SW 1271 (cell line): ENCODE results near the gene CCM2.

Source experiments
- DNase-seq, 2 experiments: peaks; one replicate each; lab custom pipeline; 2025; lab: John Stamatoyannopoulos, UW

The CCM2 gene

GRCh38 chr7:44969049-44969700 is 30.8 kb upstream of the CCM2 start:
- no peak for DNase-seq

- DNase-seq = no peak
These were observed 30.1 kb upstream of the CCM2 start for GRCh38 chr7:44969701-44970522.

GRCh38 chr7:44970523-44971051 is 29.4 kb upstream of the CCM2 start:
- no peak for DNase-seq

DNA sequence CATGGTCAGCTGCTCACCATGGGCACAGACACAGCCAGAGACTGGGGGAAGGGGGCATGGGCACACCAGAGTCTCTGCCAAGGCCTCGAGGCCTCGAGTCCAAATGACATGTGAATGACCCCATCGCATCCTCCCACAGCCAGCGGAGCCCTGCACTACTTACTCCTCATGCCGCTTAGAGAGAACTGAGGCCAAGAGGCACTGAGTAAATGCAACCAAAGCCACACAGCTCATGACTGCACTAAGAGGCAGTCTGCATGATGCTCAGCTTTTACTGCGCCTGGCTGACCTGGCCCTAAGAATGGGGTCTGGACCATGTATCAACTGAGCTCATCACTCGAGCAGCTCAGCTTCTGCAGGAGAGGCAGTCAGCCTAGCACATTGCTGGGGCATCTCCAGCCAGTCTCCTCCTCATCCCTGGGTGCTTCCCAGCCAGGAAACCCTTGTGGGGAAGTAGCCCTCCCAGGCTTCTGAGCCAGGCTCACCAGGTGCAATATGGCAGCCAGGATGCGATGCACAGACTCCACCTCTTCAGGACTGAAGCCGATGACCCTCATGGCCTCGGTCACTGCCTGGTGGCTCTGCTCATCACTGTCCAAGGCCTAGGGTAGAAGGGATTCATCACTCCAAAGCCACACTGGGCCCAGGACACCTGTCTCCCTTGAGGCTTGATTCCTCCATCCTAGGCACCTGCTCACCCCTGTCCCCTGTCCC is 28.7 kb upstream of the CCM2 start:
- DNase-seq = no peak

DNA sequence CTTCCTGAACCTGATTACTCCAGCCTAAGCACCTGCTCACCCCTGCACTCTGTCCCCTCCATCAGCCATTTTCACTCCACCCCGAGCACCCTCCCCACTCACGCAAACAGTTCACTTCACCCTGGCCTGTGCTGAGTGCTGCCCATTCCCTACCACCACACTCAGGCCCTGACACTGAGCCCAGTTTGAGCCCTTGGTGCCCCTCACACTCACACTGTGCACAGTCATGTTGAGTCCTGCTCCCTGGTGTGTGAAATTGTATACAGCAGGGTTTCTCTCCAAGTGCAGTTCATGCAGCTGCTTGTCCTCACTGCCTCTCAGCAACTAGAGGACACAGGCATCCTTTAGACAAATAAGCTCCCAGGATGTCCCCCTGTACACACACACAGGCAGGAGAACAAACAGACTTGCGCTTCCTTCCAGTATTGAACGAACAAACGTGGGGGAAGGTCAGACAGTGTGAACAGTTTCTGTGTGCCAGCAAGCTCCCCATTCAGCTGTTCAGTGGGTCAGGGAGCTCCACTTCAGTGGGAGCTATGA is 28.0 kb upstream of the CCM2 start:
- DNase-seq = no peak

DNA sequence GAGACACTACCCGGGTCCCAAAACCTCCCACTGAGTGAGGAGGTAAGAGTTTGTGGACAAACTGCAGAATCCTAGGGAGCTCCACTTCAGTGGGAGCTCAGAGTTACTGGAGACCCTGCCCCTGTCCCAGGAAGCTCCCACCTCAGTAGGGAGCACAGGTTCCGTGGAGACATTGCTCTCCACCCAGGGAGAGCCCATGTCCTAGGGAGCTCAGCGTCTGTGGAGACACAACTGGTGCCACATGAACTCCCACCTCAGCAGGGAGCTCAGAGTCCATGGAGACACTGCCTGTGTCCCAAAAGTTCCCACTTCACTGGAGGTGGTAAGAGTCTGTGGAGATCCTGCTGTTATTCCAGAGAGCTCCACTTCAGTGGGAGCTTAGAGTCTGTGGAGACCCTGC is 27.4 kb upstream of the CCM2 start:
- DNase-seq = no peak

DNA sequence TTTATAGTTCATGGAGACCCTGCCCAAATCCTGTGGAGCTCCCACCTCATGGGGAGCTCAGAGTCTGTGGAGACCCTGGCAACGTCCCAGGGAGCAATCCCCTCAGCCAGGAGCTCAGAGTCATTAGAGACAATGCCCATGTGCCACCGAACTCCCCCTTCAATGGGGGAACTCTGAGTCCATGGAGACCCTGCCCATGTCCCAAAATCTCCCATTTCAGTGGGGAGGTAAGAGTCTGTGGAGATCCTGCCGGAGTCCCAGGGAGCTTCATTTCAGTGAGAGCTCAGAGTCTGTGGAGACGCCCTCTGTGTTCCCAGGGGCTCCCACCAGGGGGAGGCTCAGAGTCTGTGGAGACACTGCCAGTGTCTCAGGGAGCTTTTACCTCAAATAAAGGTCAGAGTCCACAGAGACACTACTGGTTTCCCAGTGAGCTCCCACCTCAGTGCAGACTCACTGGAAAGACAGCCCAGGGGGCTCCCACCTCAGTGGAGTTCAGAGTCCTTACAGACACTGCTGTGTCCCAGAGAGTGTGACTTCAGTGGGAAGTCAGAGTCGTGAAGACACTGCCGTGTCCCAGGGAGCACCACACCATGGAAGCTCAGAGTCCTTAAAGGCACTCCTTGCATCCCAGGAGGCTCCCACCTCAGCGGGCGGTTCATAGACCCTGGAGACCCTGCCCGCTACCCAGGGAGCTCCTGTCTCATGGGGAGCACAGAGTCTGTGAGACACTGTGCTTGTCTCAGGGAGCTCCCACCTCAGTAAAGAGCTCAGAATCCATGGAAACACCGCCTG is 26.2 kb upstream of the CCM2 start:
- DNase-seq = no peak

DNA sequence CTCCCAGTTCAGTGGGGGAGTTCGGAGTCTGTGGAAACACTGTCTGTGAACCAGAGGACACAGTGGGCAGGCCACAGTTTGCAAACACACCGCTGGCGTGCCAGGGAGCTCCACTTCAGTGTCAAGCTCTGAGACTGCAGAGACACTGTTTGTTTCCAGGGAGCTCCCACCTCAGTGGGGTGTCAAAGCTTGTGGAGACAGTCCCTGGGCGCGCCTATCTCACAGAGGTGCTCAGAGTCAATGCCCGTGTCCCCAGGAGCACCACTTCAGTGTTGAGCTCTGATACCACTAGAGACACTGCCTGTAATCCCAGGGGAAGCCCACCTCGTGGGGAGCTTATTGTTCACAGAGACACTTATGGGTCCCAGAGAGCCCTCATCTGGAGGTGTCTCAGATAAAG is 25.5 kb upstream of the CCM2 start:
- DNase-seq = no peak

- no peak for DNase-seq
These were observed 24.5 kb upstream of the CCM2 start for GRCh38 chr7:44975331-44976039.

DNA sequence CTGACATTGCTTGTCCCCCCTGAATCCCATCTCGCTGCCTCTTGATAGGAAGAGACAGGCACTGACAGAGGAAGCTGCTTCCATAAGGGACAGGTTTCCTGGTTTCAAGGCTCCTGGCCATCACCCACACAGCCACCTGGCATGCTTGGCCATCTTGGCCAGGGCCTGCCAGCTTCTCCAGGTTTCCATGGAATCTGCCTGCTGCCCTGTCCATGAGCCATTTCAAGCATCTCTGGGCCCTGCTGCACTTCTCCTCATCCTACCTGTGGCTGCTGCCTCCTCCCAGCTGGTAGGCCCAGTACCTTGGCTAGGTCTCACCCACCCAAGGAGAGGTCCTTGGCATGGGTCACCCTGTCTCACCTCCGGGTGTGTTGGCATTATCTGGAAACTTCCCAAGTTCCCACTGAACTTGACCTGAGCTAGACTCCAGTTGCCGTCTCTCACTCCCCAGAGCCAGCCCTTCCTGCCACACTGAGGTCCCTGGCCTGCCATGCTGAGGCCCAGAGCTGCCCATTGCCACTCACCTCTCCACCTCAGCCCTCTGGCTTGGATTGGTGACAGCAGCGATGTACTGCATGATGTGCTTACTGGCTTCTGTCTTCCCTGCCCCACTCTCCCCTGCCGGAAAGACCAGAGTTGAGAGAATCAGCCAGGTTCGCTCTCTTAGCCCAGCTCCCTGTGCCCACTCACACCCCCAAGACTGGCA is 23.8 kb upstream of the CCM2 start:
- DNase-seq = no peak

DNA sequence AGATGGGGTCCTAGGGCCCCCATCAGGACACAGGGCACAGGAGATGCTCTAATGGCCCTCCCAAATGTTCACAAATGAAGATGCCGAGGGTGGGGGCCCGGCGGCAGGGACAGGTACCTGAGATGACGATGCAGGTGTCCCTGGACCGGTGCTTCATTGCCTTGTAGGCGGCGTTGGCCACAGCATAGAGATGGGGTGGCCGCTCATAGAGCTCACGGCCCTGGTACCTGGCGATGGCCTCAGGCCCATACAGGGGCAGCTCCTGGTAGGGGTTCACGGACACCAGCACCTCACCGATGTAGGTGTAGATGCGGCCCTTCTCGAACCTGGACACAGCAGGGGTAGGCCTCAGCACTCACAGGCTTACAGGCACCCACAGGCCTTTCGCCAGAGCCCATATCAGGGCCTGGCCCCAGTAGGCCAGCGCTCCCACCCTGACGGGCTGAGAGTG is 23.2 kb upstream of the CCM2 start:
- no peak for DNase-seq

GRCh38 chr7:44977304-44977958 is 22.6 kb upstream of the CCM2 start:
- DNase-seq = no peak

DNA sequence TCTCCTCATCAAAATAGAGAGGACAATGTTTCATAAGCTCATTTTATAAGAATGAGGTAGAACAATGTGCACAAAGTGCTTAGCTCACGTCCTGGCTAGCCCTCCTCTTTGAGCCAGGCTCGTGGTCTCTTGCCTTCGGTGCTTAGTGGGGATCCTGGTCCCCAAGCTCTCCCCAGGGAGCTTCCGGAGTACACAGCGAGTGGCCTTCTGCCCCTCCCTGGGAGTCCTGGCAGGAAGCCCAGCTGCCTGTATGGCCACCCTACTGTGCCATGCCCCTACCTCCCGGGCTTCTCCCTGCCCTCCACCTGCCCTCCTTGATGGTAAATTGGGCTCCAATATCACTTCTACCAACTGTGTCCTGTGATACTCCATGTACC is 22.1 kb upstream of the CCM2 start:
- no peak for DNase-seq

DNA sequence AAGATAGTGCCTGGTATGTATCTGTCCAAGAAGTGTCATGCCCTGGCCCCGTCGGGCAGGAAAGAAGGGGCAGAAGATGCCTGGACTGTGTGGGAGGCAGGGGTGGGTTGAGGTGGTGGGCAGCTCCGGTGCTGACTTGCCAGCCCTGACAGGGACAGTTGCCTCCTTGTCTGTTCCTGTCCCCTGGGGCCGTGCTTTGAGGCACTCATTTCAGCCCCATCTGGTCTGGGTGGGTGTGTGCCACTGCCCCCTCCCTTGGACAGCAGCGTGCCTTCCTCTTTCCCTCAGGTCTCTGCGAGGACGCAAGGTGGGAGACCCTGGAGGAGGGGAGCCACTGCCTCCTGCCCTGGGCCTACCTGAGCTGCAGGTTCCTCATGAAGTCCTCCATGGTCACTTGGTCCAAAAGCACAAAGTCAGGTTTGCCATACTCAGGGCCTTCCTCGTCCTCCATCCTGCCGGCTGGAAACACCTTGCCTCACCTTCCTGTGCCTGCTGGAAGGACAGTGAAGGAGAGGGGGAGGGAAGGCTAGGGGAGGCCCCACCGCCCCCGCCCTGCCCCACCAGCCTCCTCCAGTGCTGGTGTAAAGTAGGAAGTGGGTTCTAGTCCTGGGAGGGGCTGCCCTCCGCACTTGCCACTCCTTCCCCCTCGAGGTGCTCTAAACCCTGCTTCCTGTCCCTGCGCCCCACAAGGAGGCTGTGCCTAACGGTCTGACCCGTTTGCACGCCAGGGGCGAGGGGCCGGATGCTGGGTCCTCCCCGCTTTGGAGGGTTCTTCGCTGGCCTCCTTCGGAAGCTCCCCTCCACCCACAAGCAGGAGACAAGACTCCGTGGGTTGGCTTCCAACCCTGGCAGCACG is 21.3 kb upstream of the CCM2 start, which contains the start of gene MYO1G:
TSS of gene MYO1G (minus strand) at position 505 of the 856 bp plus-strand sequence. CDS start at position 451, 54 bp downstream.
- DNase-seq = no peak

- DNase-seq = no peak
These were observed 20.3 kb upstream of the CCM2 start for GRCh38 chr7:44979481-44980392.

DNA sequence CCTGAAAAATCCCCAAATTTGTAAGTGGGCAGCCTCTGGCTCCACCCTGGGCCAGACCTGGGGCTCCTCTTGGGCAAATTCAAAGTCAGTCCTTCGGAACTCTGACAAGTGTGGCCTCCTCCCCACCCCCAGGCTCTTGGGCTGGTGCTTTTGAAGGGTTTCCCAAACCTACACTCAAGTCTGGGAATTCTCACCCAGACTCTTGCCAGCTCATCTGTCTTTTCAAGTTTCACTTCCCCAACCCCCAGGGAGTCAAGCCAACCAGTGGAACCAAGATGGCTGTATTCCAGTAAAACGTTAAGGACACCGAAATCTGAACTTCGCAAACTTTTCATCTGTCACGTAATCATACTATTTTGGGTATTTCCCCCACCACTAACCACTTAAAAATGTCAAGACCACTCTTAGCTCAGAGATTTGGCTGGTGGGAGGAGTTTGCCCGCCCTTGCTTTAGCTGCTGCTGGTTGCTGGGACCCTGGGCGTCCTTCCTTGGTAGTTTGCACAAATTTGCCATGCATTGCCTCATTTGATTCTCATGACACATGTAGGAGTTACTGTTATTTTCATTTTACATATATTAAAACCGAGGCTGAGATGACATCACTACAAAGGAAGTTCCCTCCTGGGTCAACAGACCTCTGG is 19.5 kb upstream of the CCM2 start:
- DNase-seq = no peak
